Measurements from ENCODE around the gene BRMS1.
"Not testable (repeated sequence)": the region's sequence is repeated elsewhere in the genome, so short reads cannot be mapped to it uniquely, and the experiment has no call there.

Gene BRMS1

DNA sequence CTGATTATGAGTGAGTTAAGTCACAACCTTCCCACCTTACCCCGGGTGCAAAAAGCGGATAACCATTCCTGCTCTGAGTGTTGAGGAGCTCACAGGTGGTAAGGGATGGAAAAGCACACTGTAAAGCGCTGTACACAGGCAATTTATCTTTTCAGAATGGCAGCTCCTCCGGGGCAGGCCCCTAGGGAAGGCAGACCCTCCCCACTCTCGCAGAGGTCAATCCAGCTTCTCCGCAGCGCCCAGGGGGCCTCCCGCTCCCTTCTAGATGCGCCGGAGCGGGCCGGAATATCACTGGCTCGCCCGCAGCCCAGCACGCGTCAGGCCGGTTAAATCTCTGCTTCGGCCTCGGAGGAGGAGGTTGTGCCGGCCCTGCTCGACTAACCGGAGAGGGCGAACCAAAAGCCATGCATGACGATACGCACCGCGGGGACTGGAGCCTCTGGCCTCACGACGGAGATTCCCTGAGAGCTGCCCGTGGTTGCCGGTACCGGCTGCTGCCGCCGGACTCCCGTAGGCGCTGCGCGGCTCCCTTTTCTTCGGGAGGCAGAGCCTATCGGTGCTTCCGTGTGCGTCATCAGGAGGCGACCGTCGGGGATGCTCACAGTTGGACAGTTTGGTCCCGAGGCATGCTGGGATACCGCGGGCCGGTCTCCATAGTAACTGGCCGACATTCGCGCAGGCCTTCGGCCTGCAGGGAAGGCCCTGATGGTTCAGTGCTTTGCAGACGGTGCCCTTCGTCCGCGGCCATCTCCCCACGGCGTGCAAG lies at the start of gene BRMS1:
BRMS1 (minus strand) TSS at position 555 of the 766 bp plus-strand sequence. CDS start 2,870 bp downstream, outside the sequence.
- peak; percentile 95 to 96 for DNase-seq

GRCh38 chr11:66393954-66394353 lies 49.0 kb upstream of the BRMS1 start:
- DNase-seq: no peak

- no peak for DNase-seq
These were observed 46.4 kb upstream of the BRMS1 start for GRCh38 chr11:66391322-66391721.

GRCh38 chr11:66388780-66389386 lies 44.0 kb upstream of the BRMS1 start:
- peak; percentile 72 to 78 for DNase-seq

- peak; percentile 80 to 81 for DNase-seq
These were observed 41.5 kb upstream of the BRMS1 start for GRCh38 chr11:66386171-66387069.

GRCh38 chr11:66384316-66384715 lies 39.4 kb upstream of the BRMS1 start:
- DNase-seq: not testable (repeated sequence)

GRCh38 chr11:66380264-66380663 lies 35.4 kb upstream of the BRMS1 start:
- not testable (repeated sequence) for DNase-seq

GRCh38 chr11:66373690-66374287 lies 28.9 kb upstream of the BRMS1 start:
- DNase-seq: not testable (repeated sequence)

DNA sequence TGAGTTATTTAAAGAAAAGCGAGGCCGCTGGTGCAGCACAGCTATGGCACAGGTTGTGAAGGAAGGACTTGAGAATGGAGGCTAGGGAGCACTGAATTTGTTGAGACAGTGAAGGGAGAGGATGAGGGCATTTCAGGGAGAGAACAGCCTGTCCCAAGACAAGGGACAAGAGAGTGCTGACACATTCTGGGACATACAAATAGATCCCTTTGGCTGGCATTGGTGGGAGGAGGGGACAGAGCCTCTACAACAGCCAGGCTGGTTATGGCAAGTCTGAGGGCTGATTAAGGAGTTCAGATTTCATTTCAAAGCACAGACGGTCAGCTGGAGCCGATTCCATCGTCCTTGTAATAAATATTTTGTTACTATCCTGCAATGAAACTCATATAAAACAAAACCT lies 28.4 kb upstream of the BRMS1 start:
- DNase-seq: no peak

DNA sequence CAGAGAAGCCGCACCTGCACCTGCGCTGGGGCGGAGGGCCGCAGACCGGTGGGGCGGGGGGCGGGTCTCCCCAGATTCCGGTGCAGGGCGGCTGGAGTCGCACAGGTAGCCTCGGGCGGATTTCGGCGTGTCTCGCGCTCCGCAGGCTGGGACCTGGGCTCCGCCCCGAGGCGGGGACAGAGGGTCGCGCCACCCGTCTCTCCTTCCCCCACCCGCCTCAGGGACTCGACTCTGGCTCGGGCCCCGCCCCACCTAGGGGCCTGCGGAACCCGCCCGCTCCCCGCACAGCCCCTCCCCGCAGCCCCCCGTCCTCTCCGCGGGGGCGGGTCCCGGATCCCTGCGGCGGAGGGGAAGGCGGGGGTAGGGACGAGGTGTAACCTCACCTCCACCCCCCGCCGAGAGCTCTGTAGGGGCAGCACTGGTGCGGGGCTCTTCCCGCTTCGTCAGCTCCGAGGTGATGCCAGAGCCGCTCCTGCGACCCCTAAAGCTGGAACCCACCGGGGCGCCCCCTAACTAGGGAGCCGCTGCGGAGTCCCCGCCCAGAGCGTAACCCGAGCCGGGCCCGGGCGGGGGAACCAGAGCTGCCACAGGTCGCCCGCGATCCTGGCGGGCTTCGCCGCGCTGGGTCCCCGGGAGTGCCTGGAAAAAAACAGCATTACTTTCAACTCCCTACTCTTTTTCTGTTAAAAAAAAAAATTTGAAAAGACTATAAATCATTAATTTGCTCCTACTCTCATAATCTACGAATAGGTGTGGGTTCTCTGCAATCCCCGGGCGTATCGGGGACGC lies 26.9 kb upstream of the BRMS1 start, which contains the start of gene SLC29A2:
SLC29A2 (minus strand) TSS at position 134 of the 789 bp plus-strand sequence. CDS start 169 bp downstream, outside the sequence.
- peak; percentile 79 to 86 for DNase-seq

DNA sequence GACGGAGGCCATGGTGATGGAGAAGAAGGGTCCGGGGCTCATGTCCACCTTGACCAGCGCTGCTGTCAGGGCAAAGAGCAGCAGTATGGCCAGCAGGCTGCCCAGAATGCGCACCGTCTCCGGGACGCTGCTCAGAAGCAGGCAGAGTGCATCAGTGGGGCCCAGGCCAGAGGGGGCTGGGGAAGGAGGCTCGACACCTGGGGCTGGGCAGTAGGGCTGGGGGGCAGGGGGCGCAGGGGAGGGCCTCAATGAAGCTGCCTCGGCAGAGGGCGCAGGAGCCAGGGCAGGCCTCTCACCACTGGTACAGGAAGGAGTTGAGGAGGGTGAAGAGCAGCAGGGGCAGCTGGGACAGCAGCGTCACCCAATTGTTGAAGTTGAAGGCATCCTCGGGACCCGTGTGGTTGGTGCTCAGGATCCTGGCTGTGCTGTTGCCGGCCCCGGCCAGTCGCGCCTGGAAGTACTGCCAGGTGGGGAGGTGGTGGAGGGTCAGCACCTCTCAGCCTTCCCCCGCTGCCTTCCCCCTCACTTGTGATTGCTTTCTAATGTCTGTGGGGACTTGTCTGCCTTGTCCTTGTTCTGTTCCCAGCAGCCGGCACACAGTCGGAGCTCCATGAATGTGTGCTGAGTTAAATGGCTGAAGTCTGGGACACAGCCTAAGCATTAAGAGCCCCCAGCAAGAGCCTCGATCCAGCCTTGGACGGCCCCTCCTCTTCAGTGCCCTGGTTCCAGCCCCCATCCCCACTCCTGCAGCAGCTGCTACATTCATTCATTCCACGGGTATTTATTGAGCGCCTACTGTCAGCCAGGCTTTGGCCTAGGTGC lies 24.4 kb upstream of the BRMS1 start:
- no peak for DNase-seq

GRCh38 chr11:66368484-66368883 lies 23.6 kb upstream of the BRMS1 start:
- no peak for DNase-seq

GRCh38 chr11:66367561-66368312 lies 22.8 kb upstream of the BRMS1 start:
- DNase-seq: no peak

DNA sequence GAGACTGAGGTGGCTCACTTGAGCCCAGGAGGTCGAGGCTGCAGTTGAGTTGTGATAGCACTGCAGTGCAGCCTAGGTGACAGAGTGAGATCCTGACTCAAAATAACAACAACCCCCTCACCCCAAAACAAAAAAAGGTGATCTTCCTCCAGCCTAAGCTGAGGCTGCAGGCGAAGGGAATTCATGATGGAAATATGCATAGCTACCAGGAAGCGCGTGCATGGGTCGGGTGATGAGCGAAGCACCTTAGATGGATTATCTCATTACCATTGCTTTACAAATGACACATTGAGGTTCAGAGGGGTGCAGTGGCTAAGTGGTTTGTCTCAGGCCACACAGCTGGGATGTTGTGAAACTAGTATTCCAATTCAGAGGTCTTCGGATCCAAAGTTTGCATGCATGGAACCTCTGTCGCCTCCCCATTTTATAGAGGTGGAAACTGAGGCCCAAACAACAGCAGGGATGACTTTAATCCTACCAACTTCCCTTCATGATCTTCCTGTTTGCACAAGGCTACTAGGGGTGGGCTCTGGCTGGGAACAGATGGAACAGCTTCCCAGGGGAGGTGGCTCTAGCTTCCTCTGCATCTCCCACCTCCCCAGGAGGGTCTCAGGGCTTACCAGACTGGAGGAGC lies 22.1 kb upstream of the BRMS1 start:
- no peak for DNase-seq

GRCh38 chr11:66365711-66366619 lies 21.1 kb upstream of the BRMS1 start:
- DNase-seq: no peak

- no peak for DNase-seq
These were observed 20.3 kb upstream of the BRMS1 start for GRCh38 chr11:66365166-66365565.

DNA sequence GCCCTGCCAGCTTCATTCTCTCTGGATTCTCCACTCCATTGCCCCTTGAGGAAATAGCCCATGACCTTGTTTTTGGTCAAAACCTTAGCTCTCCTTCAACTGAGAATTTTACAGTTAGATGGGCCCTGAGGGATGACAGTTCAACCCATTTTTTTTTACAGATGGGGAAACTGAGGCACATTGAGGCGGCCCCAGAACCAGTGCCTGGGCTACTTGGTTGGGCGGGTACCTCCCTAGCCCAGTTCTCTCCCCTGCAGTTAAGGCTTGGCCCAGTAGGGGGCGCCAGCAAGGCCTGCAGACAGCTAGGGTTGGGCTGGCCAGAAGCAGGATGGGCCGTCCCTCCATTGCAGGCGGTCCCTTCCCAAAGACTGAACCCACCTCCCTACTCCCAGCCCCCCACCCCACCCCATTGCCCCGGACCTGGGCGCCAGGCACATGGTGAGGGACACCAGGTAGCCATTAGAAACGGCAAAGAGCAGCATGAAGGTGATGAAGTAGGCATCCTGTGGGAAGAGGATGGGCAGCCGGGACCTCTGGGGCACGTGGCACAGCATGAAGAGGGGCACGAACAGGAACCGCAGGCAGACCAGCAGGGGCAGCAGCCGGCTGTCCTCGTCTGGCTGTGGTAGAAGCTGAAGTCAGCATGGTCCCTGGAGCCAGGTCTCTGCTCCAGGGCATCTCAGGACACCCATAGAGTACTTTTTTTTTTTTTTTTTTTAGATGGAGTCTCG lies 19.1 kb upstream of the BRMS1 start:
- DNase-seq: peak; percentile 60 to 69

- no peak for DNase-seq
These were observed 18.3 kb upstream of the BRMS1 start for GRCh38 chr11:66363187-66363601.
